HEK293 (cell line): ENCODE results near the gene RGS19.
A peak's percentile ranks its signal among the peaks of the same experiment; 100 is the strongest.

Source experiments
- CTCF ChIA-PET: fragments of 350-600 bp; formaldehyde crosslinking; extraction: SDS; loops from one replicate; lab custom pipeline; 2021; ENCODE audit warnings: antibody characterized with exemption; lab: Yijun Ruan, JAX
- POLR2A ChIA-PET: fragments of 300-600 bp; formaldehyde crosslinking; extraction: SDS; loops from one replicate; lab custom pipeline; 2020; ENCODE audit warnings: antibody characterized with exemption, inconsistent platforms; lab: Yijun Ruan, JAX
- H3K27ac ChIP-seq: fragments of 200-500 bp; sonication (Bioruptor generic); 2 replicates; pipeline ENCODE4 v1.5.1; 2014; ENCODE audit warnings: low read depth, low read length, control low read depth, inconsistent platforms; ENCODE audit errors: extremely low read depth
- H3K36me3 ChIP-seq, 2 experiments: fragments of 200-500 bp in 1 of 2; sonication (Bioruptor generic) in 1 of 2; 1 replicate in 1 of 2; 2 replicates in 1 of 2; pipeline ENCODE4 v1.5.1; 2014 to 2017; ENCODE audit warnings: inconsistent platforms in 2 of 2, low read length in 2 of 2; ENCODE audit not compliant: control insufficient read depth in 2 of 2, insufficient read depth in 1 of 2
- H3K4me1 ChIP-seq: fragments of 200-500 bp; sonication (Bioruptor generic); 2 replicates; pipeline ENCODE4 v1.5.1; 2014; ENCODE audit warnings: mild to moderate bottlenecking, low read length, inconsistent platforms; ENCODE audit not compliant: control insufficient read depth, insufficient read depth
- H3K4me3 ChIP-seq: 2 replicates; pipeline ENCODE4 v1.5.1; 2011; ENCODE audit warnings: low read depth, mild to moderate bottlenecking, control low read depth, low read length, moderate library complexity
- H3K9me3 ChIP-seq: fragments of 200-500 bp; sonication (Bioruptor generic); 2 replicates; pipeline ENCODE4 v1.5.1; 2014; ENCODE audit warnings: low read depth, low read length, inconsistent platforms; ENCODE audit not compliant: control insufficient read depth, insufficient read depth
- HOXC10 ChIP-seq: sonication (generic); formaldehyde crosslinking; IDR thresholded peaks from 2 replicates; pipeline ENCODE4 v1.8.1; 2023; ENCODE audit warnings: mild to moderate bottlenecking, missing genetic modification reagents
- WT1 ChIP-seq: fragments of 450-650 bp; formaldehyde crosslinking; IDR thresholded peaks from 2 replicates; pipeline ENCODE4 v1.5.1; 2016; ENCODE audit warnings: missing biosample characterization, missing genetic modification characterization
- ZBTB48 ChIP-seq: fragments of 450-650 bp; formaldehyde crosslinking; IDR thresholded peaks from 2 replicates; pipeline ENCODE4 v1.5.1; 2016; ENCODE audit warnings: missing biosample characterization, missing genetic modification characterization
- ZFP69B ChIP-seq: fragments of 450-650 bp; formaldehyde crosslinking; IDR thresholded peaks from 2 replicates; pipeline ENCODE4 v1.5.1; 2016; ENCODE audit warnings: missing biosample characterization, missing genetic modification characterization
- ZNF274 ChIP-seq, 2 experiments: fragments of 200-500 bp in 1 of 2; fragments of 450-650 bp in 1 of 2; sonication (Bioruptor generic) in 1 of 2; formaldehyde crosslinking in 1 of 2; IDR thresholded peaks; 2 replicates each; pipeline versions ENCODE4 v1.5.1 to v1.6.1; 2014 to 2016; ENCODE audit warnings: borderline replicate concordance in 1 of 2, inconsistent platforms in 1 of 2, low read length in 1 of 2, missing biosample characterization in 1 of 2, missing genetic modification characterization in 1 of 2
- ZNF561 ChIP-seq: fragments of 450-650 bp; IDR thresholded peaks from 2 replicates; pipeline ENCODE4 v1.5.1; 2018; ENCODE audit warnings: missing biosample characterization, missing genetic modification characterization, borderline replicate concordance
- ZNF600 ChIP-seq: fragments of 450-650 bp; formaldehyde crosslinking; IDR thresholded peaks from 2 replicates; pipeline ENCODE4 v1.5.1; 2016; ENCODE audit warnings: missing biosample characterization, missing genetic modification characterization
- ZNF624 ChIP-seq: fragments of 450-650 bp; formaldehyde crosslinking; IDR thresholded peaks from 2 replicates; pipeline ENCODE4 v1.5.1; 2017; ENCODE audit warnings: missing biosample characterization, missing genetic modification characterization
- TF ChIP-seq, protein P1 (sequence below): fragments of 450-650 bp; formaldehyde crosslinking; IDR thresholded peaks from 2 replicates; pipeline ENCODE4 v1.5.1; 2016; ENCODE audit warnings: missing biosample characterization, missing genetic modification characterization
- TF ChIP-seq, protein P2 (sequence below): fragments of 450-650 bp; formaldehyde crosslinking; IDR thresholded peaks from 2 replicates; pipeline ENCODE4 v1.5.1; 2016; ENCODE audit warnings: missing biosample characterization, missing genetic modification characterization
- TF ChIP-seq, protein P3 (sequence below): fragments of 450-650 bp; formaldehyde crosslinking; IDR thresholded peaks from 2 replicates; pipeline ENCODE4 v1.5.1; 2016; ENCODE audit warnings: missing biosample characterization, missing genetic modification characterization, borderline replicate concordance
- TF ChIP-seq, protein P4 (sequence below): fragments of 450-650 bp; formaldehyde crosslinking; IDR thresholded peaks from 2 replicates; pipeline ENCODE4 v1.5.1; 2016; ENCODE audit warnings: missing biosample characterization, missing genetic modification characterization
- TF ChIP-seq, protein P5 (sequence below): fragments of 450-650 bp; formaldehyde crosslinking; IDR thresholded peaks from 2 replicates; pipeline ENCODE4 v1.5.1; 2016; ENCODE audit warnings: missing biosample characterization, missing genetic modification characterization

The RGS19 gene

DNA sequence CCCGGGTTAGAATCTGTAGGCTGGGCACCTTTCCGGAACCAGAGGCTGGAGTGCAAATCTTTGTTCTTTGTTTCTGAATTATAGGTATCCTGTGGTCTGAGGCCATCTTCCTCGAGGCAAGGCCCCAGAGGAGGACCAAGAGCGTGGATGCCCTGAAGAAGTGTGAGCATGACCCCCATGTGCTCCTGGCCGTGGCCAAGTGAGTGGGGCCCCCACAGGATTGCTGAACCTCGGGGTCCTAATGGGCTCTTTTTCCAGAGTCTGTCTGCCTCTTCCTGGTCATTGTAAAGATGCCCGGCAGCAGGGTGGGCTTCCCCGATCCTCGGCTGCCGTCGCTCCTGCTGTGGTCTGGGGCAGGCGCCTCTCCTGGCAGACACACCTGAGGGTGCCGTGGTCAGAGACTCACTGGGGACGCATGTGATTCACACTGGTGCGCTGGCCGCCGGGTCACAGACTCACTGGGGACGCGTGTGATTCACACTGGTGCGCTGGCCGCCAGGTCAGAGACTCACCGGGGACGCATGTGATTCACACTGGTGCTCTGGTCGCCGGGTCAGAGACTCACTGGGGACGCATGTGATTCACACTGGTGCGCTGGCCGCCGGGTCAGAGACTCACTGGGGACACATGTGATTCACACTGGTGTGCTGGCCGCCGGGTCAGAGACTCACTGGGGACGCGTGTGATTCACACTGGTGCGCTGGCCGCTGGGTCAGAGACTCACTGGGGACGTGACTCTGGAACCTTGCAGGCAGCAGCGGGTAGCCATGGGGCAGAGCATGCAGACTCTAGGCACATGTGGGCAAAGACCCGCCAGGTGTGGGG, 49.8 kb downstream of the RGS19 start:
- CTCF ChIA-PET = interaction anchor here (1.5 to 2.3 kb wide), 2 partner anchors 9 to 10 kb away, joined by 4 to 9 read pairs; no protein-coding TSS in a partner anchor
- Histone ChIP-seq H3K4me3 (no peak overlapping the region), H3K9me3 (no peaks in the 10 kb centered on the region), H3K27ac (no peak overlapping the region; the same call in 1 of the 2 replicates), H3K36me3 (peaks cover 0 to 96% of the 10 kb centered on the region in 2 experiments; a peak in 2 of 3 replicates), H3K4me1 (peaks cover 11% of the 10 kb centered on the region)
- POLR2A ChIA-PET = no interaction called here
- TF ChIP-seq, protein P1, sequence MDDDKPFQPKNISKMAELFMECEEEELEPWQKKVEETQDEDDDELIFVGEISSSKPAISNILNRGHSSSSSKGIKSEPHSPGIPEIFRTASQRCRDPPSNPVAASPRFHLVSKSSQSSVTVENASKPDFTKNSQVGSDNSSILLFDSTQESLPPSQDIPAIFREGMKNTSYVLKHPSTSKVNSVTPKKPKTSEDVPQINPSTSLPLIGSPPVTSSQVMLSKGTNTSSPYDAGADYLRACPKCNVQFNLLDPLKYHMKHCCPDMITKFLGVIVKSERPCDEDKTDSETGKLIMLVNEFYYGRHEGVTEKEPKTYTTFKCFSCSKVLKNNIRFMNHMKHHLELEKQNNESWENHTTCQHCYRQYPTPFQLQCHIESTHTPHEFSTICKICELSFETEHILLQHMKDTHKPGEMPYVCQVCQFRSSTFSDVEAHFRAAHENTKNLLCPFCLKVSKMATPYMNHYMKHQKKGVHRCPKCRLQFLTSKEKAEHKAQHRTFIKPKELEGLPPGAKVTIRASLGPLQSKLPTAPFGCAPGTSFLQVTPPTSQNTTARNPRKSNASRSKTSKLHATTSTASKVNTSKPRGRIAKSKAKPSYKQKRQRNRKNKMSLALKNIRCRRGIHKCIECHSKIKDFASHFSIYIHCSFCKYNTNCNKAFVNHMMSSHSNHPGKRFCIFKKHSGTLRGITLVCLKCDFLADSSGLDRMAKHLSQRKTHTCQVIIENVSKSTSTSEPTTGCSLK (tag by site-specific recombination) = no peak
- TF ChIP-seq ZNF600 (tag by site-specific recombination) (0 out of 2 replicates have a peak, but pooled peaks have one; percentile 22), ZNF561 (tag by site-specific recombination) (no peak), ZBTB48 (no peak)
- TF ChIP-seq, protein P2, sequence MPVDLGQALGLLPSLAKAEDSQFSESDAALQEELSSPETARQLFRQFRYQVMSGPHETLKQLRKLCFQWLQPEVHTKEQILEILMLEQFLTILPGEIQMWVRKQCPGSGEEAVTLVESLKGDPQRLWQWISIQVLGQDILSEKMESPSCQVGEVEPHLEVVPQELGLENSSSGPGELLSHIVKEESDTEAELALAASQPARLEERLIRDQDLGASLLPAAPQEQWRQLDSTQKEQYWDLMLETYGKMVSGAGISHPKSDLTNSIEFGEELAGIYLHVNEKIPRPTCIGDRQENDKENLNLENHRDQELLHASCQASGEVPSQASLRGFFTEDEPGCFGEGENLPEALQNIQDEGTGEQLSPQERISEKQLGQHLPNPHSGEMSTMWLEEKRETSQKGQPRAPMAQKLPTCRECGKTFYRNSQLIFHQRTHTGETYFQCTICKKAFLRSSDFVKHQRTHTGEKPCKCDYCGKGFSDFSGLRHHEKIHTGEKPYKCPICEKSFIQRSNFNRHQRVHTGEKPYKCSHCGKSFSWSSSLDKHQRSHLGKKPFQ (tag by site-specific recombination) = peak; percentile 63; the same call in 1 of the 2 replicates
- TF ChIP-seq, protein P3, sequence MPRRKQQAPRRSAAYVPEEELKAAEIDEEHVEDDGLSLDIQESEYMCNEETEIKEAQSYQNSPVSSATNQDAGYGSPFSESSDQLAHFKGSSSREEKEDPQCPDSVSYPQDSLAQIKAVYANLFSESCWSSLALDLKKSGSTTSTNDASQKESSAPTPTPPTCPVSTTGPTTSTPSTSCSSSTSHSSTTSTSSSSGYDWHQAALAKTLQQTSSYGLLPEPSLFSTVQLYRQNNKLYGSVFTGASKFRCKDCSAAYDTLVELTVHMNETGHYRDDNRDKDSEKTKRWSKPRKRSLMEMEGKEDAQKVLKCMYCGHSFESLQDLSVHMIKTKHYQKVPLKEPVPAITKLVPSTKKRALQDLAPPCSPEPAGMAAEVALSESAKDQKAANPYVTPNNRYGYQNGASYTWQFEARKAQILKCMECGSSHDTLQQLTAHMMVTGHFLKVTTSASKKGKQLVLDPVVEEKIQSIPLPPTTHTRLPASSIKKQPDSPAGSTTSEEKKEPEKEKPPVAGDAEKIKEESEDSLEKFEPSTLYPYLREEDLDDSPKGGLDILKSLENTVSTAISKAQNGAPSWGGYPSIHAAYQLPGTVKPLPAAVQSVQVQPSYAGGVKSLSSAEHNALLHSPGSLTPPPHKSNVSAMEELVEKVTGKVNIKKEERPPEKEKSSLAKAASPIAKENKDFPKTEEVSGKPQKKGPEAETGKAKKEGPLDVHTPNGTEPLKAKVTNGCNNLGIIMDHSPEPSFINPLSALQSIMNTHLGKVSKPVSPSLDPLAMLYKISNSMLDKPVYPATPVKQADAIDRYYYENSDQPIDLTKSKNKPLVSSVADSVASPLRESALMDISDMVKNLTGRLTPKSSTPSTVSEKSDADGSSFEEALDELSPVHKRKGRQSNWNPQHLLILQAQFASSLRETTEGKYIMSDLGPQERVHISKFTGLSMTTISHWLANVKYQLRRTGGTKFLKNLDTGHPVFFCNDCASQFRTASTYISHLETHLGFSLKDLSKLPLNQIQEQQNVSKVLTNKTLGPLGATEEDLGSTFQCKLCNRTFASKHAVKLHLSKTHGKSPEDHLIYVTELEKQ (tag by site-specific recombination) = no peak
- TF ChIP-seq, protein P4, sequence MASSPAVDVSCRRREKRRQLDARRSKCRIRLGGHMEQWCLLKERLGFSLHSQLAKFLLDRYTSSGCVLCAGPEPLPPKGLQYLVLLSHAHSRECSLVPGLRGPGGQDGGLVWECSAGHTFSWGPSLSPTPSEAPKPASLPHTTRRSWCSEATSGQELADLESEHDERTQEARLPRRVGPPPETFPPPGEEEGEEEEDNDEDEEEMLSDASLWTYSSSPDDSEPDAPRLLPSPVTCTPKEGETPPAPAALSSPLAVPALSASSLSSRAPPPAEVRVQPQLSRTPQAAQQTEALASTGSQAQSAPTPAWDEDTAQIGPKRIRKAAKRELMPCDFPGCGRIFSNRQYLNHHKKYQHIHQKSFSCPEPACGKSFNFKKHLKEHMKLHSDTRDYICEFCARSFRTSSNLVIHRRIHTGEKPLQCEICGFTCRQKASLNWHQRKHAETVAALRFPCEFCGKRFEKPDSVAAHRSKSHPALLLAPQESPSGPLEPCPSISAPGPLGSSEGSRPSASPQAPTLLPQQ (tag by site-specific recombination) = no peak

DNA sequence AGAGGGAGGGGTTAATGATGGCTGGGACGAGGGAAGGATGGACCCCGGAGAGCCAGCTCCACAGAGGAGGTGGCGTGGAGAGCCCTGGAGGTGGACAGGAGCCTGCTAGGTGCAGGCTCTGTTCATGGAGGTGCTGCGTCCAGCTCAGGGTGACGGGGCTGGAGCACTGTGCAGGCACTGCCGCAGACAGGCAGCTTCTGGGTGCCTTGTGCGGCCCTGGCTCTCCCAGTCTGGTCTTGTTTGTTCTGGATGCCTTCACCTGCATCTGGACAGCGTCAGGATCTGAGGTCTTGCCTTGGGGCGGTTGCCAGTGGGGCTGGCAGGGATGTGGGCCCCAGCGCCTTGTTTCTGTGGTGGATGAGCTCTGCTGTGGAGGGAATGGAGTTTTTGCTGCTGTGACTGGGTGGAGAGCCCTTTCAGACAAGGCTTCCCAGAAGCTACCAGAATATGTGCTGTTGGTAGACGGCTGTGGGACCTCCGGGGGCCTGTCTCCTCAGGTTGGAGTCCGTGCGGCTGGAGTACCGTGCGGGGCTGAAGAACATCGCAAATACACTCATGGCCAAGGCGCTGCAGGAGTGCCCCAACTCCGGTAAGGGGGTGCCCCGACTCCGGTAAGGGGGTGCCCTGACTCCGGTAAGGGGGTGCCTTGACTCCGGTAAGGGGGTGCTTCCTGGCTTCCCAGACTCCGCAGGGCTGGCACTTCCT, 51.2 kb downstream of the RGS19 start:
- H3K4me3 ChIP-seq = no peak overlapping the region
- peaks cover 11% of the 10 kb centered on the region for H3K4me1 ChIP-seq
- TF ChIP-seq ZNF600 (tag by site-specific recombination) (peak; percentile 92), ZNF624 (no peak), ZFP69B (peak; percentile 56; the same call in 1 of the 2 replicates), WT1 (no peak), HOXC10 (no peak), ZNF274 (IDR thresholded peaks at IDR 0.05; ENCODE audit: low read length) (no peak), ZNF274 (tag by site-specific recombination; IDR thresholded peaks at IDR 0.05; ENCODE audit: borderline replicate concordance) (no peak)
- TF ChIP-seq, protein P4 (tag by site-specific recombination) = peak; percentile 72
- TF ChIP-seq, protein P5, sequence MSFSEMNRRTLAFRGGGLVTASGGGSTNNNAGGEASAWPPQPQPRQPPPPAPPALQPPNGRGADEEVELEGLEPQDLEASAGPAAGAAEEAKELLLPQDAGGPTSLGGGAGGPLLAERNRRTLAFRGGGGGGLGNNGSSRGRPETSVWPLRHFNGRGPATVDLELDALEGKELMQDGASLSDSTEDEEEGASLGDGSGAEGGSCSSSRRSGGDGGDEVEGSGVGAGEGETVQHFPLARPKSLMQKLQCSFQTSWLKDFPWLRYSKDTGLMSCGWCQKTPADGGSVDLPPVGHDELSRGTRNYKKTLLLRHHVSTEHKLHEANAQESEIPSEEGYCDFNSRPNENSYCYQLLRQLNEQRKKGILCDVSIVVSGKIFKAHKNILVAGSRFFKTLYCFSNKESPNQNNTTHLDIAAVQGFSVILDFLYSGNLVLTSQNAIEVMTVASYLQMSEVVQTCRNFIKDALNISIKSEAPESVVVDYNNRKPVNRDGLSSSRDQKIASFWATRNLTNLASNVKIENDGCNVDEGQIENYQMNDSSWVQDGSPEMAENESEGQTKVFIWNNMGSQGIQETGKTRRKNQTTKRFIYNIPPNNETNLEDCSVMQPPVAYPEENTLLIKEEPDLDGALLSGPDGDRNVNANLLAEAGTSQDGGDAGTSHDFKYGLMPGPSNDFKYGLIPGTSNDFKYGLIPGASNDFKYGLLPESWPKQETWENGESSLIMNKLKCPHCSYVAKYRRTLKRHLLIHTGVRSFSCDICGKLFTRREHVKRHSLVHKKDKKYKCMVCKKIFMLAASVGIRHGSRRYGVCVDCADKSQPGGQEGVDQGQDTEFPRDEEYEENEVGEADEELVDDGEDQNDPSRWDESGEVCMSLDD (tag by site-specific recombination) = 0 out of 2 replicates have a peak, but pooled peaks have one; percentile 27
- CTCF ChIA-PET = interaction anchor here (1.5 kb wide), 1 partner anchor 11 kb away, joined by 4 read pairs; no protein-coding TSS in a partner anchor
- H3K9me3 ChIP-seq = no peaks in the 10 kb centered on the region
- POLR2A ChIA-PET = interaction anchor here (0.5 kb wide), 1 partner anchor 21 kb away, joined by 3 read pairs; no protein-coding TSS in a partner anchor
- H3K27ac ChIP-seq = no peak overlapping the region
- H3K36me3 ChIP-seq = peaks cover 0 to 96% of the 10 kb centered on the region in 2 experiments; a peak in 2 of 3 replicates
